SK-N-SH (cell line): ENCODE measurements around the gene COX4I1.

Experiments used
- CTCF ChIP-seq: fragments of 200-600 bp; sonication (generic); IDR thresholded peaks from 2 replicates; pipeline ENCODE4 v1.6.1; 2017; ENCODE audit warnings: antibody characterized with exemption, mild to moderate bottlenecking, moderate library complexity
- EP300 ChIP-seq, 2 experiments: IDR thresholded peaks; 2 replicates each; pipeline versions ENCODE4 v1.4.0 to v1.6.1; 2012; ENCODE audit warnings: borderline replicate concordance in 1 of 2, low read depth in 1 of 2, low read length in 1 of 2
- EZH2phosphoT487 ChIP-seq: fragments of 200-600 bp; sonication (generic); IDR thresholded peaks from 2 replicates; pipeline ENCODE4 v1.6.1; 2017; ENCODE audit warnings: low read depth, mixed run types, mild to moderate bottlenecking, antibody characterized with exemption, moderate library complexity, borderline replicate concordance
- JUND ChIP-seq: IDR thresholded peaks from 2 replicates; pipeline ENCODE4 v1.4.0; 2012
- REST ChIP-seq: IDR thresholded peaks from 2 replicates; pipeline ENCODE4 v1.6.1; 2012; ENCODE audit warnings: mild to moderate bottlenecking, low read depth, low read length, moderate library complexity
- YY1 ChIP-seq: IDR thresholded peaks from 2 replicates; pipeline ENCODE4 v1.4.0; 2012; ENCODE audit warnings: low read depth, mild to moderate bottlenecking

- TF ChIP-seq CTCF (no peak), REST (no peak), EZH2phosphoT487 (no peak), EP300 (IDR thresholded peaks at IDR 0.05; ENCODE audit: borderline replicate concordance in 1 of 2, low read depth in 1 of 2, low read length in 1 of 2) (no peak), JUND (no peak), YY1 (no peak)
Measured at GRCh38 chr16:85785927-85786326, 13.6 kb upstream of the COX4I1 start.
